Measurements from ENCODE around the gene RTL10.

Gene RTL10, protein sequence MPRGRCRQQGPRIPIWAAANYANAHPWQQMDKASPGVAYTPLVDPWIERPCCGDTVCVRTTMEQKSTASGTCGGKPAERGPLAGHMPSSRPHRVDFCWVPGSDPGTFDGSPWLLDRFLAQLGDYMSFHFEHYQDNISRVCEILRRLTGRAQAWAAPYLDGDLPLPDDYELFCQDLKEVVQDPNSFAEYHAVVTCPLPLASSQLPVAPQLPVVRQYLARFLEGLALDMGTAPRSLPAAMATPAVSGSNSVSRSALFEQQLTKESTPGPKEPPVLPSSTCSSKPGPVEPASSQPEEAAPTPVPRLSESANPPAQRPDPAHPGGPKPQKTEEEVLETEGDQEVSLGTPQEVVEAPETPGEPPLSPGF

DNA sequence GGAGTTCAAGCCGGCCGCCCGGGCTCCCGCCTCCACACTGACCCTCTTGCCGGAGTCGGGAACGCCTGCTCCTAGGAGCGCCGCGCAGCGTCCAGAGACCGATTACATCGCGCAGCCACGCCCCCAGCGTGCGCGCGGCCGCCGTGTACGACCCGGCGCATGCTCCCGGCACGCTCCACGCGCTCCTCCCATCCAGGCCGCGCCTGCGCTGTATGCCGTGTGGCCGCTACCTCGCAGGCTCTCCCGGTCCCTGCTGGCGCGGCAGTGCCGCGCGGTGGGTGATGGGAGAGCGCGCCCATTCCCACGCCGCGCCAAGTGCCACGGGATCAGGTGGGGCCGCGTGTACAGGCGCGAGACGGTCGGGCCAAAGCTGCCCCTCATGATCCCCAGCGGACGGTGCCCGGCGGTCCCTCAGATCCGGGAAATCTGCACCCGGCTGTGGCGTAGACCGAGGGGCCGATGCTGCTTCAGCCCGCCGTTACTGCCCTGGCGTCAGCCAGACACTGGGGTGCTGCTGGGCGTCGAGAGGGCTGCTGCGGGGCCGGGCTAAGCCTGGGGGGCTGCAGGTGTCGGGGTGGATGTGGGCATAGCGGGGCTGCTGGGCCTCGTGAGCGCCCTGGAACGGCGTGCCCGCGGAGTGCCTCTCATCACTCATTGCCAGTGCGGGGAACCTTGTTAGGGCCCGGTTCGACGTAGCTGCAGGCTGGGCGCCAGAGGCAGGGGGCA, at the start of gene RTL10, which contains the start of gene GNB1L:
Gene RTL10 (minus strand): TSS at position 97 of the 726 bp plus-strand sequence. CDS start 2,613 bp downstream, outside the sequence.
Gene GNB1L (minus strand): TSS at position 97 of the 726 bp plus-strand sequence. CDS start 33,519 bp downstream, outside the sequence.
- H3K4me3 ChIP-seq (ENCODE audit: low read depth, low read length): peak within 1 kb of the TSS; percentile 86
- TF ChIP-seq, protein P1, sequence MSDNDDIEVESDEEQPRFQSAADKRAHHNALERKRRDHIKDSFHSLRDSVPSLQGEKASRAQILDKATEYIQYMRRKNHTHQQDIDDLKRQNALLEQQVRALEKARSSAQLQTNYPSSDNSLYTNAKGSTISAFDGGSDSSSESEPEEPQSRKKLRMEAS (IDR thresholded peaks at IDR 0.05; ENCODE audit: low read depth, low read length): peak; percentile 92
- peak; percentile 80 for TF ChIP-seq MYC (IDR thresholded peaks at IDR 0.05; ENCODE audit: low read depth, low read length)
- peak; percentile 88 for TF ChIP-seq POLR2A (IDR thresholded peaks at IDR 0.05; ENCODE audit: extremely low read depth, insufficient read length)
- TF ChIP-seq, protein P2, sequence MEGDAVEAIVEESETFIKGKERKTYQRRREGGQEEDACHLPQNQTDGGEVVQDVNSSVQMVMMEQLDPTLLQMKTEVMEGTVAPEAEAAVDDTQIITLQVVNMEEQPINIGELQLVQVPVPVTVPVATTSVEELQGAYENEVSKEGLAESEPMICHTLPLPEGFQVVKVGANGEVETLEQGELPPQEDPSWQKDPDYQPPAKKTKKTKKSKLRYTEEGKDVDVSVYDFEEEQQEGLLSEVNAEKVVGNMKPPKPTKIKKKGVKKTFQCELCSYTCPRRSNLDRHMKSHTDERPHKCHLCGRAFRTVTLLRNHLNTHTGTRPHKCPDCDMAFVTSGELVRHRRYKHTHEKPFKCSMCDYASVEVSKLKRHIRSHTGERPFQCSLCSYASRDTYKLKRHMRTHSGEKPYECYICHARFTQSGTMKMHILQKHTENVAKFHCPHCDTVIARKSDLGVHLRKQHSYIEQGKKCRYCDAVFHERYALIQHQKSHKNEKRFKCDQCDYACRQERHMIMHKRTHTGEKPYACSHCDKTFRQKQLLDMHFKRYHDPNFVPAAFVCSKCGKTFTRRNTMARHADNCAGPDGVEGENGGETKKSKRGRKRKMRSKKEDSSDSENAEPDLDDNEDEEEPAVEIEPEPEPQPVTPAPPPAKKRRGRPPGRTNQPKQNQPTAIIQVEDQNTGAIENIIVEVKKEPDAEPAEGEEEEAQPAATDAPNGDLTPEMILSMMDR (IDR thresholded peaks at IDR 0.05; ENCODE audit: low read depth, low read length): no peak
- peak; percentile 98 for DNase-seq (ENCODE audit: low read depth)

DNA sequence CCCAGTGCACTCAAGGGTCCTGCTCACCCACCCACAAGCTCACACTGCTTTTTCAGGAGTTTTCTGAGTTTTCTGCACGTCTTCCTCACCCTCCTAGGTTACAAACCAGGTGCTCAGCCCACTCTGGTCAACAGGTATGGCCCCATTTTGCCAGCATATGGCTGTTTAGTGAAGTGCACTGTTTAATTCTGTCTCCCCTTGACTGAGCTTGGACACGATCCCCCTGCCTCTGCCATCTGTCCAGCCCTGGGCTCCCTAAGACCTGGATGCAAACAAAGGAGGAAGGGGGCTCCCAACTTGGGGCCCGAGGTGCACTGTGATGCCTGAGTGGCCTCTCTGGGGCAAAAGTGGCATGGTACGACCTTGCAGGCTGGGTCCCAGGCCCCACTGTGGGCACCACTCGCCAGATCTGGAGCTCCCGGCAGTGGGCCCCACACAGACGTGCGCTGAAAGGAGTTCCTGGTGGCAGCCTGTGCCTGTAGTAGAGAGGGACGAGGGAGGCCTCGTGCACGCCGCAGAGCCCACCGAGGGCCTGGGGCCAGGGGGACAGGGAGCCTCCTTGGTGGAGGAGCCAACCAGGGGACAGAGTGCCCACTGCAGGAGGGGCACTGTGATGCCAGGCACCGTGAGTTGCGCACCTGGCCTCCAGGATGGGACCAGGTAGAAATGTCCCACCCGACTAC, 49.6 kb upstream of the RTL10 start:
- no peak overlapping the region for H3K4me3 ChIP-seq (ENCODE audit: low read depth, low read length)
- TF ChIP-seq MYC (IDR thresholded peaks at IDR 0.05; ENCODE audit: low read depth, low read length) (no peak), POLR2A (IDR thresholded peaks at IDR 0.05; ENCODE audit: extremely low read depth, insufficient read length) (no peak)
- TF ChIP-seq, protein P1 (IDR thresholded peaks at IDR 0.05; ENCODE audit: low read depth, low read length): no peak
- TF ChIP-seq, protein P2 (IDR thresholded peaks at IDR 0.05; ENCODE audit: low read depth, low read length): no peak
- no peak for DNase-seq (ENCODE audit: low read depth)

DNA sequence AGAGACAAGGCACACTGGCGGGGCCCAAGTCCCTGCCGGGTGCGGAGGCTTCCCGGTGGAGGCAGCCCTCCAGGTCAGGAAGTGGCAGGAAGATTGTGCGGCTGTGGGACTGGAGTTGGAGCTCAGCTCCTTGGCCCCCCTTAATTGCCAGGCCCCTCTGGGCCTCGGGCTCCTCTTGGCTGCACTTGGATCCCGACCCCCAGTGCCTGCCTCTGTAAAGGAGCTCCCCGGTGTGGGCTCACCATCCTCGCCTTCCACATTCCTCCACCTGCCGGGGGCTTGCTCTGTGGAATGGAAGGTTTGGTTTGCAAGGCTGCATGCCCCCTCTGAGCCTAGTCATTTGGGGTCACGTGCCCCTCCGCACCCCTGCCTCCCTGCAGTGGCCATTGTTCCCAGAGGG, 48.8 kb upstream of the RTL10 start:
- no peak overlapping the region for H3K4me3 ChIP-seq (ENCODE audit: low read depth, low read length)
- no peak for DNase-seq (ENCODE audit: low read depth)
- TF ChIP-seq MYC (IDR thresholded peaks at IDR 0.05; ENCODE audit: low read depth, low read length) (no peak), POLR2A (IDR thresholded peaks at IDR 0.05; ENCODE audit: extremely low read depth, insufficient read length) (no peak)
- TF ChIP-seq, protein P2 (IDR thresholded peaks at IDR 0.05; ENCODE audit: low read depth, low read length): no peak

DNA sequence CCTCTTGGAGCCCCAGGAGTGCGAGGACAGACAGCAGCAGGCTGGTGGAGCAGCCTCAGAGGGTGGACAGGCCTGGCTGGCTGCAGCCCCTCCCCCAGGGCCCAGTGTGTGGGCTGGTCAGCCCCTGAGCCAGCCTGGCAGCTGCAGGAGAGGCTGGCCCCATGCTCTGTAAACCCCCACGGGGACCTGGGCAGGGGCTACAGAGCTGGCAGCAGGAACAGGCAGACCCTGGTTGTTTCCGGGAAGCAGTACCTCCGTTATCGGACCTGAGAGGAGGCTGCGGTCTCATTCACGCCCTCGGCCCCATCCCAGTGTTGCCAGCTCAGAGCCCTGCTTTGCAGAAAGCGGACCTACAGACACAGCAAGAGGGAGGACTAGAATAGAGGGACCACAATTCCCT, 48.4 kb upstream of the RTL10 start:
- TF ChIP-seq, protein P2 (IDR thresholded peaks at IDR 0.05; ENCODE audit: low read depth, low read length): no peak
- TF ChIP-seq MYC (IDR thresholded peaks at IDR 0.05; ENCODE audit: low read depth, low read length) (no peak), POLR2A (IDR thresholded peaks at IDR 0.05; ENCODE audit: extremely low read depth, insufficient read length) (no peak)
- TF ChIP-seq, protein P1 (IDR thresholded peaks at IDR 0.05; ENCODE audit: low read depth, low read length): no peak
- no peak for DNase-seq (ENCODE audit: low read depth)
- H3K4me3 ChIP-seq (ENCODE audit: low read depth, low read length): no peak overlapping the region

DNA sequence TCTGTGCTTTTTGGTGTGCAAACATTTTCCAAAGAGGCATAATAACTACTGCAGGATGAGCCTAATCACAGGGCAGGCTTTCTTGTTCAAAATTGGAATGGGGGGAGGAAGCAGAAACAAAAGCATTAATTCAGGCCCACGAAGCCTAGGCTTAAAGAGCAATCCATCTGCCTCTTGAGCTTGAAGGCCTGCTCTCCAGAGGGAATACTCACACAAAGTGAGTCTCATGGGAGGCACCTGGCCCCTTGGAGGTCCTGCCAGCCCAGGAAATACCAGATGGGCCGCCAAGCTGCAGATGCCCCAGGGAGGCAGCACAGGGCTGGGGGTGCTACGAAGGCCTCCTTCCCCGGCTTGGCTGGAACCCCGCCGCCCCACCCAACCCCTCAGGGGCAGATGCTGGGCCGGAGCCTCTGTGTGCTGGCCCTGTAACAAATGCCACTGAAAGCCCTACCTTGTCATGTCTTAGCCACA, 47.6 kb upstream of the RTL10 start:
- TF ChIP-seq POLR2A (IDR thresholded peaks at IDR 0.05; ENCODE audit: extremely low read depth, insufficient read length) (no peak), MYC (IDR thresholded peaks at IDR 0.05; ENCODE audit: low read depth, low read length) (no peak)
- TF ChIP-seq, protein P2 (IDR thresholded peaks at IDR 0.05; ENCODE audit: low read depth, low read length): no peak
- TF ChIP-seq, protein P1 (IDR thresholded peaks at IDR 0.05; ENCODE audit: low read depth, low read length): no peak
- no peak overlapping the region for H3K4me3 ChIP-seq (ENCODE audit: low read depth, low read length)
- DNase-seq (ENCODE audit: low read depth): no peak

Measured in NB4 (cell line).